Common myeloid progenitor, CD34-positive (primary cell): Measurements from ENCODE around the gene LSM3.

Source experiments
- CTCF ChIA-PET: fragments of 350-600 bp; sonication (Branson Sonifier 250); formaldehyde crosslinking; loops from one replicate; lab custom pipeline; 2021; ENCODE audit warnings: antibody characterized with exemption; lab: Charles Lee
- POLR2A ChIA-PET: fragments of 350-600 bp; sonication (Branson Sonifier 250); formaldehyde crosslinking; loops from one replicate; lab custom pipeline; 2021; ENCODE audit warnings: antibody characterized with exemption; lab: Charles Lee
- DNase-seq, 3 donors: peaks; one replicate each; pipeline versions ENCODE4 v3.0.0 to v3.0.0-alpha.2; 2013
- H3K27ac ChIP-seq, 2 experiments: 1 replicate in 1 of 2; 2 replicates in 1 of 2; pipeline ENCODE4 v1.7.0; 2013; ENCODE audit warnings: inconsistent platforms in 2 of 2, low read length in 2 of 2, mild to moderate bottlenecking in 2 of 2, low read depth in 1 of 2, moderate library complexity in 1 of 2; ENCODE audit not compliant: severe bottlenecking in 2 of 2, insufficient read depth in 1 of 2, poor library complexity in 1 of 2
- H3K27me3 ChIP-seq, 5 experiments: replicated peaks in 2 of 5; 1 replicate in 3 of 5; 2 replicates in 2 of 5; pipeline versions ENCODE4 v1.6.1 to v1.7.0; 2013; ENCODE audit warnings: low read length in 4 of 5, mild to moderate bottlenecking in 2 of 5, moderate library complexity in 2 of 5, inconsistent platforms in 1 of 5; ENCODE audit not compliant: insufficient read depth in 5 of 5, control insufficient read depth in 4 of 5
- H3K36me3 ChIP-seq, 4 experiments: 1 replicate in 2 of 4; 2 replicates in 2 of 4; pipeline versions ENCODE4 v1.6.1 to v1.7.0; 2013; ENCODE audit warnings: low read length in 3 of 4, control low read depth in 1 of 4, mild to moderate bottlenecking in 1 of 4; ENCODE audit not compliant: control insufficient read depth in 4 of 4, insufficient read depth in 4 of 4
- H3K4me1 ChIP-seq, 4 experiments: 1 replicate in 3 of 4; 2 replicates in 1 of 4; pipeline versions ENCODE4 v1.6.1 to v1.7.1; 2013; ENCODE audit warnings: low read length in 3 of 4, mild to moderate bottlenecking in 3 of 4, control low read depth in 1 of 4, inconsistent platforms in 1 of 4, moderate library complexity in 1 of 4; ENCODE audit not compliant: control insufficient read depth in 4 of 4, insufficient read depth in 4 of 4; ENCODE audit errors: control extremely low read depth in 1 of 4
- H3K4me3 ChIP-seq, 7 experiments: 1 replicate in 4 of 7; 2 replicates in 3 of 7; pipeline versions ENCODE4 v1.5.1 to v1.7.0; 2013; ENCODE audit warnings: mild to moderate bottlenecking in 7 of 7, low read length in 6 of 7, moderate library complexity in 6 of 7, inconsistent platforms in 2 of 7, low read depth in 2 of 7, control low read depth in 1 of 7; ENCODE audit not compliant: insufficient read depth in 4 of 7, control insufficient read depth in 1 of 7; ENCODE audit errors: extremely low read depth in 1 of 7
- H3K9me3 ChIP-seq, 5 experiments: 1 replicate in 4 of 5; 2 replicates in 1 of 5; pipeline versions ENCODE4 v1.6.1 to v1.7.1; 2013; ENCODE audit warnings: low read length in 4 of 5, mild to moderate bottlenecking in 2 of 5, inconsistent platforms in 1 of 5, low read depth in 1 of 5, moderate library complexity in 1 of 5; ENCODE audit not compliant: control insufficient read depth in 4 of 5, insufficient read depth in 2 of 5; ENCODE audit errors: control extremely low read depth in 1 of 5
- WGBS: methylation state at CpG from one replicate; pipeline ENCODE4 v1.1.5; 2013; ENCODE audit not compliant: insufficient coverage; 5-methylcytosine and 5-hydroxymethylcytosine counted together

The LSM3 gene

GRCh38 chr3:14183015-14183577, 4.5 kb downstream of the LSM3 start:
- CTCF ChIA-PET = interaction anchor here (1.2 to 1.4 kb wide), 2 partner anchors 20 to 278 kb away, joined by 3 to 4 read pairs; no protein-coding TSS in a partner anchor
- WGBS = 82% methylated on average over 1 of the region's 2 CpGs

GRCh38 chr3:14186854-14187458, 8.3 kb downstream of the LSM3 start:
- no peak overlapping the region for H3K27ac ChIP-seq
- H3K36me3 ChIP-seq = peaks cover 19 to 53% (median 36%) of the 10 kb centered on the region in 4 experiments
- no peaks in the 10 kb centered on the region for H3K27me3 ChIP-seq
- WGBS = 100% methylated on average over 2 of the region's 5 CpGs
- no peak overlapping the region for H3K4me3 ChIP-seq
- no peaks in the 10 kb centered on the region for H3K4me1 ChIP-seq
- DNase-seq = no peak
- ChIA-PET CTCF (interaction anchor here (1.6 kb wide), 1 partner anchor 17 kb away, joined by 6 read pairs; no protein-coding TSS in a partner anchor), POLR2A (no interaction called here)
- H3K9me3 ChIP-seq = no peaks in the 10 kb centered on the region

More at GRCh38 chr3:14183015-14183577, 4.5 kb downstream of the LSM3 start:
- DNase-seq = no peak
- POLR2A ChIA-PET = interaction anchor here (0.5 kb wide), 1 partner anchor 38 kb away, joined by 5 read pairs; no protein-coding TSS in a partner anchor
- Histone ChIP-seq H3K36me3 (peaks cover 17 to 56% (median 40%) of the 10 kb centered on the region in 4 experiments), H3K4me3 (no peak overlapping the region), H3K27me3 (no peaks in the 10 kb centered on the region), H3K9me3 (no peaks in the 10 kb centered on the region), H3K27ac (peak overlapping the region in 1 of 2 experiments; percentile 12), H3K4me1 (peaks cover 8 to 9% (median 9%) of the 10 kb centered on the region in 4 experiments)

DNA sequence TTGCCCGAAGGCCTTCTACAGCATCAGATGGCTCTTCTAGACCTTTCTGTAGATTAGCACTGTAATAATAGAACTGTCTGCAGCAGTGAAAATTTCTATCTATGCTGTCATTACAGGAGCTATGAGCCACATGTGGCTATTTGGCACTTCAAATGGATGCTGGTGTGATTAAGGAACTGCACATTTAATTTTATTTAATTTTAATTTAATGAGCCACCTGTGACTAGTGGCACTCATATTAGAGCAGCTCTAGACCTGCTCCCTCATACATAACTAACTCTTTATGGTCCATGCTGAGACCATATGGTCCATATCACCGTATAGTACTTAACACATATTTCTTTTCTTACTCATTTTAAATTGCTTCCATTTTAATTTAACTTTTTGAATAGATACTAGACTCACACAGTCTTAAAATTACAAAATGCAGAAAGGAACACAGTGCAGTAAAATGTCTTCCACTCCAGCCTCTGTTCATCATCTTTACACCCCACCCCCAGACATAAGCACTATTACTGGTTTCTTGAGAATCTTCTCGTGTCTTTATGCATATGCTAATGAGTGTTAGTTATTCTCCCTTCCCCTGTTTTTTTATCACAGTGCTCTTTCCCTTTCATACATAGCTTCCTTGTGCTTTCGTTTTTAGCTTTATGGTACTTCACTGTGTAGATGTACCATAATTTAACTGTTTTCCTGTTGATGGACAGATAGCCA, 9.6 kb downstream of the LSM3 start:
- ChIA-PET POLR2A (no interaction called here), CTCF (interaction anchor here (2.0 kb wide), 1 partner anchor 15 kb away, joined by 9 read pairs; no protein-coding TSS in a partner anchor)
- WGBS = no CpG with 5 or more reads among the region's 4 CpGs
- Histone ChIP-seq H3K4me3 (no peak overlapping the region), H3K36me3 (peaks cover 16 to 42% (median 28%) of the 10 kb centered on the region in 4 experiments), H3K4me1 (no peaks in the 10 kb centered on the region), H3K27ac (no peak overlapping the region), H3K27me3 (no peaks in the 10 kb centered on the region), H3K9me3 (no peaks in the 10 kb centered on the region)
- no peak for DNase-seq

DNA sequence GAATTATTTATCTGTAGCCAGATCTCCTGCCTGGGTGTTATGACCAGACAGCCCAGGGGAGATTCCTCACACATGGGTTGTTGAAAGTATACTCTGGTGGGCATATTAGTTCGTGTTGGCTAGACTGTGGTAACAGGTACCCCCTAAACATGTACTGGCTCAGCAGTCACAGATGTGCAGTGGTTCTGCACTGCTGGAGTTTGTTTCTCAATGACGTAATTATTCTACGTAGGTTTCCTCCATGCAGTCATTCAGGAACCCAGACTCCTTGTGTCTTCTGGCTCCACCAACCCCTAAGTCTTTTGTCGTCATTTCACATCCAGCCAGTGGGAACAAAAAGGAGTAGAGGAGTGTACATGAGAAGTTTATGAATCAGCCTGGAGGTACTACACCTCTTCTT, 16.2 kb downstream of the LSM3 start:
- Histone ChIP-seq H3K27ac (no peak overlapping the region), H3K4me3 (no peak overlapping the region), H3K27me3 (no peaks in the 10 kb centered on the region), H3K9me3 (no peaks in the 10 kb centered on the region), H3K4me1 (no peaks in the 10 kb centered on the region), H3K36me3 (peaks cover 3 to 43% (median 22%) of the 10 kb centered on the region in 4 experiments)
- POLR2A ChIA-PET = no interaction called here
- 100% methylated on average over 3 of the region's 4 CpGs for WGBS
- no peak for DNase-seq
- CTCF ChIA-PET = interaction anchor here (1.2 to 1.3 kb wide), 3 partner anchors 9 to 300 kb away, joined by 3 to 7 read pairs (median 4); no protein-coding TSS in a partner anchor

DNA sequence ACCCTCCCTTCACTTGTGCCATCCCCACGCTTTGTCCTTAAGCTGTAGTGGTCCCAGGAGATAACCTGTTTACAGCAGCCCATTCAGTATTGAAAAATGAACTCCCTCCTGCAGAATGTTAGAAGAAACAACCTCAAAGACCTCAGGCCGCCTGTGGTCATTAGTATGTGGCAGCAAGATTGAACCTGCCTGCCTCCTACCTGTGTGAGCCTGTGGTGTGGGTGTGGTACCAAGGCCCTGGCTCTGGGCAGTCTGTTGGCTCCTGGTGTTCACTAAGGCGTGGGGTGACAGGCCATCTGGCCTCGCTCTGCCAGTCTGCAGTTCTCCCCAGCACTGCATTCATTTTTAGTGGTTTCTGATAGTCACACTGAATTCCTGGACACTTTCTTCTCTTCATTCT, 21.0 kb downstream of the LSM3 start:
- ChIA-PET POLR2A (no interaction called here), CTCF (interaction anchor here (0.7 to 6.2 kb wide), 4 partner anchors 13 to 268 kb away, joined by 3 to 84 read pairs (median 4); no protein-coding TSS in a partner anchor)
- no peak for DNase-seq
- Histone ChIP-seq H3K9me3 (no peaks in the 10 kb centered on the region), H3K27ac (no peak overlapping the region), H3K4me3 (no peak overlapping the region), H3K36me3 (peaks cover 3 to 43% (median 22%) of the 10 kb centered on the region in 4 experiments), H3K4me1 (peaks cover 2 to 16% (median 11%) of the 10 kb centered on the region in 4 experiments), H3K27me3 (no peaks in the 10 kb centered on the region)
- WGBS = 83% methylated on average over 2 of the region's 4 CpGs

DNA sequence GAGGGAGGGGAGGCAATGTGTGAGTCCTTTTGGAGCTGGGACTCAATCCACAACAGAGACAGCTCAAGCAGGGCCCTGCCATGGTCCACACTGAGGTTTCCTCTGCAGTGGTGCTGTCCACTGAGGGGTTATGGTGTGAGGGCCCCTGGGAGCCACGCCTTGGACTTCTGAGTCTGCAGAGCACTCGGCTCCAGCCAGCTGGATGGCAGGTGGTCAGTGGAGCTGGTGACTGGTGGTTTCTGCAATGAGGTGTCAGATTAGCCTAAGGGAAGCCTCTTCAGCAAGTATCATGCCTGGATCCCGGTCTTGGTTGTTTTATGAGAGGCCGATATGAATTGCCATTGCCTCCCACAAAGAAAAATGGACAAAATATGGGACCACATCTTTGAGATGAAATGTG, 21.7 kb downstream of the LSM3 start:
- ChIA-PET CTCF (interaction anchor here (1.2 to 6.2 kb wide), 9 partner anchors 13 to 268 kb away, joined by 3 to 84 read pairs (median 5); partner anchors contain the start of gene LSM3), POLR2A (no interaction called here)
- no peaks in the 10 kb centered on the region for H3K27me3 ChIP-seq
- H3K27ac ChIP-seq = no peak overlapping the region
- H3K4me3 ChIP-seq = no peak overlapping the region
- H3K9me3 ChIP-seq = no peaks in the 10 kb centered on the region
- DNase-seq = no peak
- H3K4me1 ChIP-seq = peaks cover 2 to 21% (median 17%) of the 10 kb centered on the region in 4 experiments
- peaks cover 3 to 37% (median 22%) of the 10 kb centered on the region in 4 experiments for H3K36me3 ChIP-seq
- WGBS = 91% methylated on average over 4 of the region's 4 CpGs
